GM12875 (cell line): ENCODE measurements around the gene CPNE8.

Experiments
- H3K4me3 ChIP-seq: one replicate; pipeline ENCODE4 v1.5.1; 2011; ENCODE audit warnings: low read depth, low read length, control low read depth
- CTCF ChIP-seq: IDR thresholded peaks from 2 replicates; pipeline ENCODE4 v1.5.1; 2011; ENCODE audit warnings: low read depth, mild to moderate bottlenecking, control low read depth, inconsistent platforms, low read length, moderate library complexity, borderline replicate concordance; ENCODE audit not compliant: insufficient read depth

Gene CPNE8

GRCh38 chr12:38691164-38691563 is 214.2 kb downstream of the CPNE8 start:
- TF ChIP-seq CTCF, result no peak
- H3K4me3 ChIP-seq, result no peak overlapping the region

- TF ChIP-seq CTCF, result no peak
- no peak overlapping the region for H3K4me3 ChIP-seq
These were observed 214.7 kb downstream of the CPNE8 start for GRCh38 chr12:38690646-38691045.

- no peak for TF ChIP-seq CTCF
- no peak overlapping the region for H3K4me3 ChIP-seq
These were observed 215.7 kb downstream of the CPNE8 start for GRCh38 chr12:38689704-38690103.

- no peak overlapping the region for H3K4me3 ChIP-seq
- TF ChIP-seq CTCF, result no peak
These were observed 216.2 kb downstream of the CPNE8 start for GRCh38 chr12:38689195-38689594.

GRCh38 chr12:38682521-38682920 is 222.9 kb downstream of the CPNE8 start:
- no peak overlapping the region for H3K4me3 ChIP-seq
- no peak for TF ChIP-seq CTCF

- TF ChIP-seq CTCF, result no peak
- H3K4me3 ChIP-seq, result no peak overlapping the region
These were observed 235.9 kb downstream of the CPNE8 start for GRCh38 chr12:38669530-38669929.

GRCh38 chr12:38669081-38669480 is 236.3 kb downstream of the CPNE8 start:
- H3K4me3 ChIP-seq, result no peak overlapping the region
- TF ChIP-seq CTCF, result no peak
